Adrenal gland (tissue), 5 donors: Measurements from ENCODE around the gene GTSF1L.

Experiments used
- POLR2A ChIP-seq, 2 donors: fragments of 450-650 bp; IDR thresholded peaks; one replicate each; pipeline ENCODE4 v1.6.1; 2017; ENCODE audit warnings: antibody characterized with exemption in 2 of 2, mild to moderate bottlenecking in 2 of 2, moderate library complexity in 1 of 2
- TF ChIP-seq, protein P1 (sequence below), 6 experiments: fragments of 450-650 bp in 4 of 6; fragments of 200-600 bp in 2 of 6; sonication (generic) in 1 of 6; IDR thresholded peaks; 1 replicate in 5 of 6; 2 replicates in 1 of 6; pipeline versions ENCODE4 v1.5.1 to v1.8.0; 2016 to 2021; ENCODE audit warnings: antibody characterized with exemption in 6 of 6, mild to moderate bottlenecking in 2 of 6, moderate library complexity in 1 of 6
- donor health status: DM: no; HTN: no; CAD: no.

DNA sequence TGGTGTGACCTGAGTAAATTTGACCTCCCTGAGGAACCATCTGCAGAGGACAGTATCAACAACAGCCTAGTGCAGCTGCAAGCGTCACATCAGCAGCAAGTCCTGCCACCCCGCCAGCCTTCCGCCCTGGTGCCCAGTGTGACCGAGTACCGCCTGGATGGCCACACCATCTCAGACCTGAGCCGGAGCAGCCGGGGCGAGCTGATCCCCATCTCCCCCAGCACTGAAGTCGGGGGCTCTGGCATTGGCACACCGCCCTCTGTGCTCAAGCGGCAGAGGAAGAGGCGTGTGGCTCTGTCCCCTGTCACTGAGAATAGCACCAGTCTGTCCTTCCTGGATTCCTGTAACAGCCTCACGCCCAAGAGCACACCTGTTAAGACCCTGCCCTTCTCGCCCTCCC, 24.3 kb downstream of the GTSF1L start:
- TF ChIP-seq POLR2A (IDR thresholded peaks at IDR 0.05): no peak
- TF ChIP-seq, protein P1, sequence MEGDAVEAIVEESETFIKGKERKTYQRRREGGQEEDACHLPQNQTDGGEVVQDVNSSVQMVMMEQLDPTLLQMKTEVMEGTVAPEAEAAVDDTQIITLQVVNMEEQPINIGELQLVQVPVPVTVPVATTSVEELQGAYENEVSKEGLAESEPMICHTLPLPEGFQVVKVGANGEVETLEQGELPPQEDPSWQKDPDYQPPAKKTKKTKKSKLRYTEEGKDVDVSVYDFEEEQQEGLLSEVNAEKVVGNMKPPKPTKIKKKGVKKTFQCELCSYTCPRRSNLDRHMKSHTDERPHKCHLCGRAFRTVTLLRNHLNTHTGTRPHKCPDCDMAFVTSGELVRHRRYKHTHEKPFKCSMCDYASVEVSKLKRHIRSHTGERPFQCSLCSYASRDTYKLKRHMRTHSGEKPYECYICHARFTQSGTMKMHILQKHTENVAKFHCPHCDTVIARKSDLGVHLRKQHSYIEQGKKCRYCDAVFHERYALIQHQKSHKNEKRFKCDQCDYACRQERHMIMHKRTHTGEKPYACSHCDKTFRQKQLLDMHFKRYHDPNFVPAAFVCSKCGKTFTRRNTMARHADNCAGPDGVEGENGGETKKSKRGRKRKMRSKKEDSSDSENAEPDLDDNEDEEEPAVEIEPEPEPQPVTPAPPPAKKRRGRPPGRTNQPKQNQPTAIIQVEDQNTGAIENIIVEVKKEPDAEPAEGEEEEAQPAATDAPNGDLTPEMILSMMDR (IDR thresholded peaks at IDR 0.05): no peak
